ENCODE data around the gene AGAP1.

The AGAP1 gene

DNA sequence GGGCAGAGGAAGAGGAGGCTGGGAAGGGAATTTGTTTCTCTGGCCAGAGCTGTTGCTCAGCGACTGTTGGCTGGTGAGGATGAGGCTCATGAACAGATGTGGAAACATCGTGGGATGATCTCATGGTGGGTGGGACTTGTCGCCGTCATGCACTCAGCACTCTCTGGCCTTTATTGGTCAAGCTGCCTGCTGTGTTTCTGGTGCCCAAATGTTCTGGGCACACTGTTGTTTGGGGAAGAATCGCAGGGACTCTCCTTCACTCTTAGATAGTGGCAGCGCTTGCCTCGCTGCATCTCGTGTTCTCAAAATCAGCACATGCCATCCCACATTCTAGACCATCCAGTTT lies 145.6 kb downstream of the AGAP1 start:
- DNase-seq (ENCODE audit: low read depth): no peak

DNA sequence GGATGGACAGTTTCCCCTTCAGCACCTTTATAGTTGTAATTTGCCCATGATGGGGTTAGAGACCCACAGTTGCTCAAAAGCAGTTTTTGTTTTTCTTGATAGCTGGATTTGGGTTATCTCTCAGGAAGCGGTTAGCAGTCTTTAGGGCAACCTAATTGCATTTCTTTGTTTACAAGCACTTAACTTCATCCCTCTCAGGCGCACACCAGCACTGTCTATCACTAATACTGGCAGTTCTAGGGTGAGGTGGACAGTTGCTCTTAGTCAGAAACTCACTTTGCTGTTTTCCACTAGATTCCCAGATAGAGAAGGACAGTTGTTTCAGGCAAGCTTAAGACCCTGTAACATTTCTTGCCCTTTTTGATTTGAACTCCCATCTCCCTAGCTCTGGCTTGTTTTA lies 146.0 kb downstream of the AGAP1 start:
- DNase-seq (ENCODE audit: low read depth): no peak

DNA sequence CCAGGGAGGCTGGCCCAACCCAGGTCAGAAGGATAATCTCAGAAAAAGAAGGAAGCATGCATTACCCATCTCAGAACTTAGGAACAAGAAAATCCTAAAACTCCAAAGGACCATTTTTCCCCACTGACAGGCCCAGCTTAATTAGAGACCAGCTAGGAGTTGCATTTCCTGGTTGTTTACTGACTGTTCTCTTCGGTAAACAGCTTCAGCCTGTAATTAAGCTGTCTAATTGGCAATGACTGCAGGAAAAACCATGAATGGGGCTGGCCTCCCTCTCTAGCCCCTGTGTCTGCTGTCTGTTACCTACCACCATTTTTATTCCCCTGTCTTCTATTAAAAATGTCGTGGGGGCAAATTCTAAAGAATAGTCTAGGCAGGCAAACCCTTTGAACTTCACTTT lies 146.5 kb downstream of the AGAP1 start:
- no peak for DNase-seq (ENCODE audit: low read depth)

DNA sequence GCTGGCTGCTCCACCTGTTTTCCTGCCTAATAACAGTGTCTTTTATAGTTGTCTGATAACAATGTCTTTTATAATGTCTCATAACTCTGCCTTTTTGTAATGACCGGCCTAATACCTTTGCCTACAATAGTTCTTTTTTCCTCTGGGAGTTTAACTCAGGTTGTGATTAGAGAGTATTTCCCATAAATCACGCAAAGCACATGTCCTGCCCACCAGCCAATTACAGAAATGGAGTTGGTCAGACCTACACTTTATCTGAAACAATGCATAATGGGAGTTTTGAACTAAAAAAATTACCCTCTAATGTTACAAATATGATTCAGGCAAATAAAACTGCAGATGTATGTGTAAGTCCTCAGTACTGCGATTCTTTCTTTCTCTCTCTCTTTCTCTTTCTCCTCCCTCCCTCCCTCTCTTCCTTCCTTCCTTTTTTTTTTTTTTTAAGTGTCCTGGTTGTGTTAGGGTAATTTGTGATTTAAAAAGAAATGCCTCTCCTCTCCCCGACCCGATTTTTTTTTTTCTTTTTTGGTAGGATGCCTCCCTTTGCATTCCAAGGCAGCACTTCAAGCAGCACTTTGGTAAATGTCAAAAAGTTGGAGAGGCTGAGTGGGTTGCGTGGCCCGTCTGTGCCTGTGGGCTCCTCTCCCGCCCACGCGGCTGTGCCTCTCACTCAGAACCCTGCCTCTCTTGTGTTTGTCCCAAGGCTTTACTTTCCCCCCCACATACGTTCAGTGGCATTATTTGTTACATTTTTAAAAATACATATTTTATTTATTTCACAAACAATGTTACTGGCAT lies 147.3 kb downstream of the AGAP1 start:
- no peak for DNase-seq (ENCODE audit: low read depth)

DNA sequence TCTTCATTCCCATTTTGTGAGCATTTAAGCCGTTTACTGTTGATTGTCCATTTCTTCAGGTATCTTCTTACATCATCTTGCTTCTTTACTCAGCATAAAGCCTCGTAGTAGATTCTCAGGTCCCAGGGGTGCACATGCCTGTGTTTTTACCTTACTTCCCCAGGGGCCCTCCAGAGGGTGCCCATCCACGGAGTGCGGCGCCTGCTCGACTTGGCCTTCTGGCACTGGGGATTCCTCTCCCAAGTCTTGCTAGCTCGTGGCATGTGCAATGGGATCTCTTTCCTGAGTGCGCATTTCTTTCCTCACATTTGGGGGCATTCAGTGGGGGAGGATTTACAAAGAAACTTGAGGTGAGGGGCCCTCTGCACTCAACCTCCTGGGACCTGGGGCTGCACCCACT lies 148.1 kb downstream of the AGAP1 start:
- DNase-seq (ENCODE audit: low read depth): no peak

DNA sequence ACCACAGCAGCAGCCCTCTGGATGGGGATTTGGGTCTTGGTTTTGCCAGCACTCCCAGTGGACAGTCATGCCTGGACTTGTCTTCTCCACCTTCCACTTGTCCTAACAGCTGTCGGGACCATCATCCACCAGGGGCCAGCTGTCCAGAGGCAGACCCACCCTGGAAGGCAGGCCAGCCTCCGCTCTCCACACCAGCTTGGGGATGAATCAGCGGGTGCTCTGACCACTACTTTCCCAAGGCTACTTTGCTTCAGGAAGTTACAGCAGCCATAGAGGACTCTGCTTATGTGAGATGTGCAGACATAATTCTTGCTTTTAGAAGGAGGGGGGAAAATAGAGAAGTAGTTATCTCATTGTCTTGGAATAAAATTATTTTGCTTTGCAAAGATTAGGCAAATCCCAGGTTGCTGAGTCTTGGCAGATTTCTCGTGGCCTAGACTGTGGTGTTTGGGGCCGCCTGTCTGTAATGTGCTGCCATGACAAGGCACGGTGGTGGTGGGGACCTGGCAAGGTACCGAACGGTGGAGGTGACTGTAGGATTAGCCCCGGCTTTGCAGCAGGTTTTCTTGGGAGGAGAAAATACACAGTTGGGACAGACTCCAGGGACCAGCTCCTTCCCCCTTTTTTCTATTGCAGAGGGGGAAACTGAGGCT lies 148.7 kb downstream of the AGAP1 start:
- DNase-seq (ENCODE audit: low read depth): no peak

DNA sequence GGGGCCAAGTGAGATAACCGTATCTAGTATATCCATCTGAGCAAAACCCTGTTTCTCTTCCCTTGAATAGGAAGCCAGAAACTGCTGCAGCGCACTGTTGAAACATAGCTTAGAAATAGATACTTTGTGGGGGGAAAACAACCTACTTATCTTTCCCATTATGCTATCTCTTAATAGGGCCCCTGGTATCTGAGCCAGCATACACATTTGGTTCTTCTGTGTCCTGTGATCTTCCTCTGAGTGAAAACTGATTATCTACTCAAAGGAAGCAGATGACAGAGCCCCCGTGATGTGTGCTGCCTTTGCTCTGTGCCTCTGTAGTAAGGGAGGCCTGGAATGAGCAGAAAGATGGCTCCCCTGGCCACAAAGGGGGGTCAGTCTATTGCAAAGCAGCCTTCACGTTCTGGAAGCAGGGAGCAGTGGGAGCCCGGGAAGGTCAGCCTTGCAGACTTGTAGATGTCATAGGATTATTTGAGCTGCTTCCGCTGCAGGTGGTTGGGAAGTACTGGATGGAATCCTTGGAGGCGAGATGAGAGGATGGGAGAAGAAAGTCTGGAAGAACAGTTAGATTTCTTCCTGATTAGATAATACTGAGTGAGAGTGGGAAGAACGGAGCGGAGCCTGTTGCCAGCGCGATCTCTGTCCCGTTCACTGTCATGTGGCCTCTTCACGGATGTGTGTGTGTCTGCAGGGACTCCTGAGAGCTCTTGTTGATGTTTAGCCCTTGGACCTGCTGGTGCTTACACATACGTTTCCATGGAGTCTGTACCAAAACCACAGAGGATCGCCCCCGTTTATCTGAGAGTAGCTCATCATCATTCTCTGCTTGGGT lies 150.1 kb downstream of the AGAP1 start:
- no peak for DNase-seq (ENCODE audit: low read depth)

DNA sequence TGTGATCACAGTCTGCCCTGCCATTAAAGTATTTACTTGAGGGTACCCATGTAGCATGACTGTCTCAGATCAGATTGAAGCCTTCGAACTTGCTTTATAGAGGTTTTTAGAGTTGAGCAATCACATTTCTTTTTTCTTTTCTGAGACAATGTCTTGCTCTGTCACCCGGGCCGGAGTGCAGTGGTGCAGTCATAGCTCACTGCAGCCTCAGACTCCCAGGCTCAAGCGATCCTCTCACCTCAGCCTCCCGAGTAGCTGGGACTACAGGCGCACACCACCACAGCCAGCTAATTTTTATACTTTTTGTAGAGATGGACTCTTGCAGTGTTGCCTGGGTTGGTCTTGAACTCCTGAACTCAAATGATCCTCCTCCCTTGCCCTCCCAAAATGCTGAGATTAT lies 153.4 kb downstream of the AGAP1 start:
- no peak for DNase-seq (ENCODE audit: low read depth)

DNA sequence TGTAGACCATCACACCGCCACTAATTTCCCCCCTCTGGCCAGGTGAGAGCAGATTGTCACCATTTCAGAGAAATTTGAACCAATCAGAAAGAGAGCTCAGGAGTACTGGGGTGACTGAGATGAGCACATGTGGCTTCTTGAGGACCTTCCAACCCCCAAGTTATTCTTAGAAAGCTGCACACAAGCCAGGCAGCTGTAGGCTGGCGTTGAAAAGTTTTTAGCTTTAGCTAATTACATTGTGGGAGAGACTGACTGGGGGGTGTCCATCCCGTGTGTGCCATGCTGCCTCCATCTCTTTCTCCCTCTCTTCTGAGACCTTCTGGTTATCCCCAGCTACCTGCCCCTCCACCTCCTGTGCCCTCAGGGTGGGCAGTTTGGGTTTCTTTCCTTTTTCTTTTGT lies 154.0 kb downstream of the AGAP1 start:
- no peak for DNase-seq (ENCODE audit: low read depth)

DNA sequence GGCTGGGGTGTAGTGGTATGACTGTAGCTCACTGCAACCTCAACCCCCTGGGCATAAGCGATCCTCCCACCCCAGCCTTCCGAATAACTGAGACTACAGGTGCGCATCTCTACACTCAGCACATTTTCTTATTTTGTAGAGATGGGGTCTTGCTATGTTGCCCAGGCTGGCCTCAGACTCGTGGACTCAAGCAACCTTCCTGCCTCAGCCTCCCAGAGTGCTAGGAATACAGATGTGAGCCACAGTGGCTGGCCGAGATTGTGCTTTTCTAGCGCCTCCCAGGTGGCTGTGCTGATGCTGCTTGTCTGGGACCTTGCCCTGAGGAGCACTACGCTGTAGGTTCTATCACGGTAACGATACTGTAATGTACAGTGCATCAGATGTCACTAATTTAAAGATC lies 155.6 kb downstream of the AGAP1 start:
- DNase-seq (ENCODE audit: low read depth): no peak

DNA sequence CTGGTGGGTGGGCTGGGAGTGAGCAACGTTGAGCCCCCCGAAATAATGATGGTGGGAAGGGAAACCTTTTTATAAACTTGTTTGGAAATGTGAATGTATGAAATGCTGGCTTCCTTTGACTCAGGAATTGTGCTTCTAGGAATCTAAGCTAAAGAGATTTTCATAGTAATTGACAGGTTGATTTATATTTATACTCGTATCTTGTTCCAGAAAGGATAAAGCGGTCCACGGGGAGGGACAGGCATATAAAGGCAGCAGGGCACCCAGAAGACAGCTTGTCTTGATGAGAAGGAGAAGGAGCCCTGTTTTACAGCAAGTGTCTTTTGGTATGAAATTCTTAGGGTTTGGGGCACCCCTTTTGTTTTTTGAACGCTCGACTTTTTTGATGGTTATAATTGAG lies 157.8 kb downstream of the AGAP1 start:
- no peak for DNase-seq (ENCODE audit: low read depth)

DNA sequence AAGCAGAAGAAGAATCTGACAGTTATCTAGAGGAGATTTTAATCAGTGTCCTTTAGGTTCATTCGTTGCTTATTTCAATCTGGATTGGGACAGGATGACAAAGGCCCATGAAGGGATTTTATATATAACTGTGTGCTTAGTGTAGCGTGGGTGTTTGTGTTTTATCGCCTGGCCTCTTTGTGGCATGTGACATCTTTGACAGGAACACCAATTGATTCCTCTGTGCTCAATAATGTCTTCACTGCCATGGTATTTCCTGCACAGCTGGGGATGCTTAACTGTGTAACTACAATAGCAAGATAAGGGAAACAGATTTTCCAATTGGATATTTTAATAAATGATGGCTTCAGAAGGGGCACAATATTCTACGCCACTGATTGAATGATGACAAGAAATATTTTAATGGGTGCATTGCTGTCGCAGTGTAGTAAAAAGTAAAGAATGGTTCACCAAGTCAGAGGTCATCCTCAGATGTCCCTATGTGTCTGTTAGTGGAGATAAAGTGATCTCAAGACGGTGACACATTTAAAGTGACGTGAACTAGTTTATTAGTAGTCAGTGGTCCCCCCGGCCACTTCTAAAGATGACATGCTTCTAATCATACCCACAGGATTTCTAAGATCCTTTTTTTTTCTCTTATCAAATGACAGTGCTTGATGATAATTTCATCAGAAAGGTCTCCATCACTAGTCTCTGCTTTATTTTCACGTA lies 160.4 kb downstream of the AGAP1 start:
- no peak for DNase-seq (ENCODE audit: low read depth)

DNA sequence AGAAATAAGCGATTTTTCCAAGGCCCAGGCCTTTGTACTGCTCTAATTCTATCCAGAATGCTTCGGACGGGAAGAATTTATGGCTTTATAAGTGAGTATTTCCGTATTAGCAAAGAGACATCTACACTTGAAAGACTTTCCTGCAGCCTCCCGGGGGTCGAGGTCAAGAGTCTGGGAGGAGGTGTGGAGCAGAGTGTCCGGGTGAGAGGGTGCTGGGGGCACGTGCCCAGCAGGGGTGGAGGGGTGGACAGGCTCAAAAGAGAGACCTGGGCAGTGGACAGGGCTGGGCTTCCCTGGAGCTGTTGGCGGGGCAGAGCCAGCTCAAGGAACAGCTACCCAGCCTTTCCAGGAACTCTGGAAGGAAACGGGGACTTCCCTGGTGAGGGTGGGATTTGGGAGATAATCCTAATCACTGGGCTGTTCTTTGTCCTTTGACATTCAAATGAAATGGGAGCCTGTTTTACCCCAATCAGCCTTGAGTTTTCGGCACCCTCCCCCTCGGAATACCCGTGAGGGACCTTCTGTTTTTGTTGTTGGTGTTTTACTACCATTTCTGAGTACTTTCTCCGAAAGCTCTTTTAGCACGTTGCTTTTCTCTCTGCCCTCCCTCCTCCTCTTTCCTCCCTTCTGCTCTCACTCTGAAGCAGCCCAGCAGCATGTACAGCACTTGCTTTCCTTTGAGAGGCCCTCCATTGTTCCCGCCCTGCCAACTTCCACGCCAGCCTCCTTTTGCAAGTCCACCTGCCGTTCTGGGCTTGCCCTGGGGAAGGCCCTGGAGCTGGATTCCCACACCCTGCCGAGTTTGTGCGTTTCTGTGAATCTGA lies 164.7 kb downstream of the AGAP1 start:
- DNase-seq (ENCODE audit: low read depth): no peak

DNA sequence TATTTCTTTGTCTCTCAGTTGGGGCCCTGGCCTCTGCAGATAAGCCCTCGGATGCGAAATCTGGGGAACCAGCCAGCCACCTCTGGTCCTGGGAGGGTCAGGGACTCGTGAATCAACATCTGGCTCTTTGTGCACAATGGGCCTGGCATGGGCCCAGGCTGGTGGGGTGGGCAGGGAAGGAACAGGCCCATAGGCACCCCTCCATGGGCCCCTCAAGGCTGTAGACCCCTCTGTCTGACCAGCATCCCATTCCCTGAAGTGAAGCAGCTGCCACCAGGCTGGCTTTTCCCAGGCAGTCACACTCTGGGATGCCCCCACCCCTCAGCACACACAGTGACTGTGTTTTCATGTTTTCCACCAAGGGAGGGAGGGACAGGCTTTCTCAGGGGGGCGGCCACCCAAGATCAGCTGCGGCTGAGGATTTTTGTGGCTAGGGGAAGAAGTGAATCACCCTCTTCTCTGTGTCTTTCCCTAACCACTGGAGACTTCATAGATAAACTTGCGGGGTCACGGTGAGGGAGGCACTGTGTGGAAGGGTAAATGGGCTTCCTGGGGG lies 166.0 kb downstream of the AGAP1 start:
- no peak for DNase-seq (ENCODE audit: low read depth)

DNA sequence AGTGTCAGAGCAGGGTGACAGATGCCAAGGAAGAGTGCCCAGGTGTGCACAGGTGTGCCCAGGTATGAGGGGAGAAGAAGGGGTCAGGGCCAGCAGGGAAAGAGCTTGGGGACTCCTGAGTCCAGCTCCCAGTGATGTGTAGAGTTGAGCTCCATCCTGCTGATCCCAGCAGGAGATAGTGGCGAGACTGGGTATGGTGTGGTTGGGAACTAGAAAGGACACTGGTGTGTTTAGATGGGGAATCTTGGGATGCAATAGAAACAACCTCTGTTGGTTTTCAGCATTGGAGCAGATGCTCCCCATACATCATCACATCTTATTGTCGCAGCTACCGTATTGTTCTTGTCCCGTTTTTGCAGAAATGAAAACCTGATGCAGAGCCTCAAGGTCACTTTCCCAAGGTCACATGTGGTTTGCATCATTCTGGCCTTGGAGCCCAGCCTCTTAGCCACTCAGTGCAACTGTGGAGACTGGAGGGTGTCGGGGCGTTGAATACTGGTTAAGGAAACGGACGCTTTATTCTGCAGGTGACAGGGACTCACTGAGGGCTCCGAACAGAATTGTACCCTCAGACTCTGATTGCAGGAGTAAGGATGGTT lies 166.7 kb downstream of the AGAP1 start:
- DNase-seq (ENCODE audit: low read depth): no peak

DNA sequence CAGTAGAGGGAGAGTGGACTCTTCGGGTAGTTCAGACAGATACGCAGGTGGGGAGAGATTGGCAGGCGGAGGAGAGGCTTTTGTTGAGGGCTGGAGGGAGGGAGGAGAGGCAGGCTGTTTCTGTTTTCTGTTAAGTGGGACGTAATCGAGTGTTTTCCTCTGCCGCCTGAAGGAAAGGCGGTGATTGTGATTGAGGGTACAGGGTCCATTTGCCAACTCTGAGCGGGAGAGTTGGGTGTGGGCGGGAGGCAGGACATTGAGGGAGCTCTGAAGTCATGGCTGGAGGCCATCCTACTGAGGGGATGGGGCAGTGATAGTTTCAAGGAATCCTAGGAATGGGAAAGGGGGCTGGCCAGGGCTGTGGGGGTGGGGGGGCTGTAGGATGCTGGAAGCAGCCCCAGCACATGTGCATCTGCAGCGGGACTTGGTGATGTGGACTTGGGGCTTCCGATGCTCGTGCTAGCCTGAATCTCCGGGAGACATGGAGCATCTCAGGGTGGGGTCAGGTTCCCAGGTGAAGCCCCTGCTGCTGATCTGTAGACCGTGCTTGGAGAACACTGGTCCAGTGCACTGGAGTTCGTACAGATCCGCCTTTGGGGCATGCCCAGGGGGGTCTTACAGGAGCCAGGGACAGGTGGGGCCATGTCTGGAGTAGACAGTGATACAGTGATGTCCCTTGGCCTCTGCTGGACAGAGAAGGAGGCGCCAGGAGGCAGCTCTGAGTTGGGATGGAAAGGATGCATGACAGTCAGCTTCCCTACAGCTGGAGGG lies 167.5 kb downstream of the AGAP1 start:
- no peak for DNase-seq (ENCODE audit: low read depth)

DNA sequence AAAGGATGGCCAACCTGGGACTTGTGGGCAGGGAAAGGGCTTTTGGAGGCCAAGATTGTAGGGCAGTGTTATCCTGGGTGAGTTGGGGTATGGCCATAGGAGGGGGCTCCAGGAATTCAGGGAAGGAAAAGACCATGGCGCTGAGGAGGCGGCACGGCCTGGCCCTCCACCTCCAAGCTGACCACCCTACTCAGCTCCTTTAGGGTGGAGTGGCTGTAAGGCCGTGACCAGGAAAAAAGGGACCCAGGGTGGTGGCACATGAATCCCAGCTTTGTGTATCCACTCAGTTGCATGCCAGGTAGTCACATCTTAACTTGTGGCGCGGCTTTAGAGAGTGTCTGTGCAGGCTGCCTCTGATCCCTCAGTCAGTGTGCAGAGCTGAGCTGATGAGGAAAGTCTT lies 168.1 kb downstream of the AGAP1 start:
- DNase-seq (ENCODE audit: low read depth): no peak

DNA sequence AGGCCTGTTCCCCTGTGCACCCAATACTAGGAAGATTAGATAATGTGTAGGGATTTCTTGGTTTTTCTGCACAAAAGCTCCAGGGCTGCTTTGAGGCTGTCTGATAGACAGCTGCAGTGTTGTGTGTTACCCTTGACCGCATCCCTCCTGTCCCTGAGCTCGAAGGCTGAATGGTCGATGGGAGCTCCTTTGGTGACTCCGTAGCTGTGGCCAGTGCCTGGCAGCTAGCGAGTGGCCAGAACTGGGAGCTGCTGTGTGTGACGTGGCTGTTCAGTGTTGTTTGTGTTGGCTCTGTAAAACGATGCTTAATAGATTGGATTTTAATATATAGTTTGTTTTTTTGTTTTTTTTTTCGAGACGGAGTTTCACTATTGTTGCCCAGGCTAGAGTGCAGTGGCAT lies 170.0 kb downstream of the AGAP1 start:
- DNase-seq (ENCODE audit: low read depth): no peak

DNA sequence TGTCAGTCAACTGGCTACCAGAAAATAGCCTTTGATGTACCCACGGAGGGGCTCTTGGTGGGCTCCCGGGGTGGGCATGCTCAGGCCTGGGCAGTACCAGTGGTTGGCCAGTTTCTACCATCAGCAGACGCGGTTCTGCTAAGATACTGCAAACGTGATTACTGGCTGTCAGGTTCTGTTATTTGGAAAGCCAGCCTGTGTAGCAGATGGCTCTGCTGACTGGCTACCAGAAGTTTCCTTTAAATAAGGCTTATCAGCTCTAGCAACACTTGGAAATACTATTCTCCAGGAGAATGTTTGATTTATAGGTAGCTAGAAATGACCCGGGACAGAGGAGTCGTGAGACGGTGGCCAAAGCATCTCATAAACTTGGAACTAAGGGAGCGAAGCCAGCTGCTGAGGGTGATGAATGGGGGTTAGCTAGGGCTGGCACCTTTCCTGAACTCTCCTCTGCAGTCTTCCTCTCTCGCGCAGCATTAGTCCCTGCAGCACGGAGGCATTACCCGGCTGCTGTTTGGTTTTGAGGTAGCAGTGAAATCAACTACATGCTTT lies 171.9 kb downstream of the AGAP1 start:
- DNase-seq (ENCODE audit: low read depth): no peak

Data from activated T-helper 9 cell treated with anti-CD3 and anti-CD28 coated beads, Interleukin-2, amount 50 U/mL, for 16 hours (primary cell).